Subcutaneous adipose tissue (tissue), 4 donors: ENCODE results near the gene HTR7. TPM values are rescaled to one million over a fixed set of nuclear protein-coding genes. Genes with fewer than 3 reads are reported as not detected.

ENCODE experiments used
- CTCF ChIP-seq: fragments of 450-650 bp; IDR thresholded peaks from one replicate; pipeline ENCODE4 v1.5.1; 2016; ENCODE audit warnings: low read depth, mild to moderate bottlenecking, control low read depth, antibody characterized with exemption, moderate library complexity
- total RNA-seq, 4 donors: library from RNA; depleted of rRNA; stranded (reverse); fragments of >200 nt; gene quantifications; one replicate each; pipeline ENCODE4 v1.1.0, GENCODE V29; 2016

Gene HTR7
- total RNA-seq, 4 donors from 2014 or later = 0.65 to 2.9 (median 1.0) TPM

GRCh38 chr10:90799172-90799571, 58.7 kb downstream of the HTR7 start:
- no peak for TF ChIP-seq CTCF

- TF ChIP-seq CTCF = no peak
Measured at GRCh38 chr10:90798482-90798881, 59.4 kb downstream of the HTR7 start.

GRCh38 chr10:90790422-90790821, 67.4 kb downstream of the HTR7 start:
- no peak for TF ChIP-seq CTCF

GRCh38 chr10:90788968-90789367, 68.9 kb downstream of the HTR7 start:
- no peak for TF ChIP-seq CTCF

- no peak for TF ChIP-seq CTCF
Measured at GRCh38 chr10:90788199-90788491, 69.7 kb downstream of the HTR7 start.

- TF ChIP-seq CTCF = no peak
Measured at GRCh38 chr10:90787393-90788198, 70.2 kb downstream of the HTR7 start.

GRCh38 chr10:90785782-90786181, 72.1 kb downstream of the HTR7 start:
- TF ChIP-seq CTCF = no peak
